Natural killer cell treated with Interleukin-12 subunit alpha and Interleukin-12 subunit beta and Interleukin-15 and Interleukin-18, amount 100 ng/mL, for 72 hours (primary cell): ENCODE data around the gene COA1. TPM values are rescaled to one million over a fixed set of nuclear protein-coding genes. Genes with fewer than 3 reads are reported as not detected.
A peak's percentile ranks its signal among the peaks of the same experiment; 100 is the strongest.
"Not testable (repeated sequence)": the region's sequence is repeated elsewhere in the genome, so short reads cannot be mapped to it uniquely, and the experiment has no call there.

Source experiments
- ATAC-seq, 2 donors: fragments of 150-1000 bp; cut with Tn5 transposase in 1 of 2; sonication (Bioruptor Pico), chemical (Tn5 transposase) in 1 of 2; 2 replicates each; pipeline ENCODE4 v1.10.0; 2021
- DNase-seq: peaks from one replicate; pipeline ENCODE4 v3.0.0; 2022; ENCODE audit warnings: low spot score
- H3K27ac Mint-ChIP-seq, 2 donors: 1 replicate in 1 of 2; 2 replicates in 1 of 2; pipeline ENCODE4 v1.8.0; 2022; ENCODE audit warnings: mixed read lengths in 2 of 2, mild to moderate bottlenecking in 1 of 2, moderate library complexity in 1 of 2
- H3K27me3 Mint-ChIP-seq, 2 donors: 1 replicate in 1 of 2; 2 replicates in 1 of 2; pipeline ENCODE4 v1.8.0; 2022; ENCODE audit warnings: mixed read lengths in 2 of 2
- H3K36me3 Mint-ChIP-seq: one replicate; pipeline ENCODE4 v1.8.0; 2022; ENCODE audit warnings: mixed read lengths
- H3K4me1 Mint-ChIP-seq, 2 donors: 1 replicate in 1 of 2; 2 replicates in 1 of 2; pipeline ENCODE4 v1.8.0; 2022; ENCODE audit warnings: low read depth in 2 of 2, mixed read lengths in 2 of 2, mild to moderate bottlenecking in 1 of 2
- H3K4me3 Mint-ChIP-seq: one replicate; pipeline ENCODE4 v1.8.0; 2022; ENCODE audit warnings: mixed read lengths
- H3K9me3 Mint-ChIP-seq: 2 replicates; pipeline ENCODE4 v1.8.0; 2022; ENCODE audit warnings: mixed read lengths
- total RNA-seq, 2 donors: library from RNA; stranded (reverse); gene quantifications; one replicate each; pipeline ENCODE4 v1.2.3, GENCODE V29; 2022

The COA1 gene
- total RNA-seq, 2 donors from 2014 or later, result 77.2 to 119 TPM

DNA sequence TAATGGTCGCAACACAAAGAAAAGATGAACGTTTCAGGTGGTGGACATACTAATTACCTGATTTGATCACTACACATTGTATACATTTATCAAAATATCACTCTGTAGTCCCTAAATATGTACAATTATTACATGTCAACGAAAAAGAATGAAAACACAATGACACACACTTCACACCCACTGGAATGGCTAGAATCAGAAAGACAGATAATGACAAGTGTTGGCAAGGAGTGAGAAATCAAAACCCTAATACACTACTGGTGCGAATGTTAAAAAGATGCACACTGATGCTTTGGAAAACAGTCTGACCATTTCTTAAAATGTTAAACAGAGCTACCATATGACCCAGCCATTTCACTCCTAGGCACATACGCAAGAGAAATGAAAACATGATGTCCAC lies 2.3 kb downstream of the COA1 start:
- Mint-ChIP-seq H3K4me1 (peaks cover 21 to 31% of the 10 kb centered on the region in 2 donors), H3K27ac (peak overlapping the region; percentile 21 to 39), H3K36me3 (peaks cover 13% of the 10 kb centered on the region), H3K9me3 (no peaks in the 10 kb centered on the region), H3K27me3 (no peaks in the 10 kb centered on the region), H3K4me3 (peak overlapping the region; percentile 67)
- no peak for ATAC-seq
- DNase-seq, result no peak

GRCh38 chr7:43726466-43726865 lies 2.9 kb downstream of the COA1 start:
- no peaks in the 10 kb centered on the region for H3K9me3 Mint-ChIP-seq
- DNase-seq, result no peak
- peaks cover 13% of the 10 kb centered on the region for H3K36me3 Mint-ChIP-seq
- no peak for ATAC-seq
- peaks cover 22 to 31% of the 10 kb centered on the region in 2 donors for H3K4me1 Mint-ChIP-seq
- H3K4me3 Mint-ChIP-seq, result peak overlapping the region; percentile 67
- H3K27me3 Mint-ChIP-seq, result no peaks in the 10 kb centered on the region
- no peak overlapping the region for H3K27ac Mint-ChIP-seq

GRCh38 chr7:43725251-43725650 lies 4.1 kb downstream of the COA1 start:
- Mint-ChIP-seq H3K9me3 (no peaks in the 10 kb centered on the region), H3K27ac (no peak overlapping the region), H3K4me1 (peaks cover 34 to 36% of the 10 kb centered on the region in 2 donors), H3K36me3 (peaks cover 13% of the 10 kb centered on the region), H3K27me3 (no peaks in the 10 kb centered on the region), H3K4me3 (no peak overlapping the region)
- DNase-seq (no peak), ATAC-seq (no peak)

- no peaks in the 10 kb centered on the region for H3K9me3 Mint-ChIP-seq
- H3K36me3 Mint-ChIP-seq, result peaks cover 7% of the 10 kb centered on the region
- no peak overlapping the region for H3K4me3 Mint-ChIP-seq
- H3K4me1 Mint-ChIP-seq, result peaks cover 39% of the 10 kb centered on the region in 2 donors
- no peak for DNase-seq
- H3K27me3 Mint-ChIP-seq, result no peaks in the 10 kb centered on the region
- peak overlapping the region in 1 of 2 donors; percentile 42 for H3K27ac Mint-ChIP-seq
- ATAC-seq, result no peak
Observed at GRCh38 chr7:43723007-43723341, 6.3 kb downstream of the COA1 start.

DNA sequence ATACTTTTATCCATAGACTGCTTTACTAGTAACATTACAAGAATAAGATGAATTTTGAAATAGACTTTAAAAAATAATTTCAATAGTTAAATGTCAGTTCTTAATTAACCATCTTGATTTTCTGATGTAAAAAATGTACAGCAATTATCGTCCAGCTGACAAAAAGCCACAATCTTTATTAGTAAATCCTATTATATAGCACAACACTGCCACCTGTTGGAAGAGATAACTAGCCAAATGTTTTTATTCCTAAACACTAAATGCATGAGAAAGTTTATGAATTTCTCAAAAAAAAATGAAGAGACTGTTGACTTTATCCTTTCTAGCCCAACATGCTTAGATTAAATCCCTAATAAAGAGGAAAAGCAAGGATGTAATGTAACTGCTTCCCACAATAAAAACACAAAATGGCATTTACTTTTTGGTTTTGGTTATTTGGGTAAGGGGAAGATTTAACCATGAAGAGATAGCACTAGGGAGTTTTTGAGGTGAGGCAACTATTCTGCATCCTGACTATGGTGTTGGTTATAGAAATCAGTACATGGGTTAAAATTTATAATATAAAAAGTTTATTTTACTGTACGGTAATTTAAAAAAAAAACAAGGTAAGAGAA lies 8.0 kb downstream of the COA1 start:
- no peak overlapping the region for H3K4me3 Mint-ChIP-seq
- DNase-seq (no peak), ATAC-seq (no peak)
- no peaks in the 10 kb centered on the region for H3K9me3 Mint-ChIP-seq
- H3K36me3 Mint-ChIP-seq, result peaks cover under 1% of the 10 kb centered on the region
- H3K4me1 Mint-ChIP-seq, result peaks cover 36% of the 10 kb centered on the region in 2 donors
- H3K27ac Mint-ChIP-seq, result peak overlapping the region in 1 of 2 donors; percentile 12
- H3K27me3 Mint-ChIP-seq, result no peaks in the 10 kb centered on the region

GRCh38 chr7:43716598-43716997 lies 12.7 kb downstream of the COA1 start:
- H3K36me3 Mint-ChIP-seq, result peaks cover 7% of the 10 kb centered on the region
- H3K4me3 Mint-ChIP-seq, result no peak overlapping the region
- peaks cover 34 to 48% of the 10 kb centered on the region in 2 donors for H3K4me1 Mint-ChIP-seq
- H3K27me3 Mint-ChIP-seq, result no peaks in the 10 kb centered on the region
- H3K9me3 Mint-ChIP-seq, result no peaks in the 10 kb centered on the region
- no peak overlapping the region for H3K27ac Mint-ChIP-seq
- DNase-seq (no peak), ATAC-seq (no peak)

DNA sequence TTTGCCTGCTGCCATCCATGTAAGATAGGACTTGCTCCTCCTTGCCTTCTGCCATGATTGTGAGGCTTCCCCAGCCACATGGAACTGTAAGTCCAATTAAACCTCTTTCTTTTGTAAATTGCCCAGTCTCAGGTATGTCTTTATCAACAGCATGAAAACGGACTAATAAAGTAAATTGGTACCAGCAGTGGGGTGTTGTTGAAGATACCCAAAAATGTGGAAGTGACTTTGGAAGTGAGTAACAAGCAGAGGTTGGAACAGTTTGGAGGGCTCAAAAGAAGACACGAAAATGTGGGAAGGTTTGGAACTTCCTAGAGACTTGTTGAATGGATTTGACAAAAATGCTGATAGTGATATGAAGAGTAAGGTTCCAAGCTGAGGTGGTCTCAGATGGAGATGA lies 13.4 kb downstream of the COA1 start:
- not testable (repeated sequence) for H3K27me3 Mint-ChIP-seq, H3K9me3 Mint-ChIP-seq, ATAC-seq, DNase-seq, H3K4me3 Mint-ChIP-seq, H3K36me3 Mint-ChIP-seq
- peaks cover 33 to 42% of the 10 kb centered on the region in 2 donors for H3K4me1 Mint-ChIP-seq
- peak overlapping the region in 1 of 2 donors; percentile 6 for H3K27ac Mint-ChIP-seq

DNA sequence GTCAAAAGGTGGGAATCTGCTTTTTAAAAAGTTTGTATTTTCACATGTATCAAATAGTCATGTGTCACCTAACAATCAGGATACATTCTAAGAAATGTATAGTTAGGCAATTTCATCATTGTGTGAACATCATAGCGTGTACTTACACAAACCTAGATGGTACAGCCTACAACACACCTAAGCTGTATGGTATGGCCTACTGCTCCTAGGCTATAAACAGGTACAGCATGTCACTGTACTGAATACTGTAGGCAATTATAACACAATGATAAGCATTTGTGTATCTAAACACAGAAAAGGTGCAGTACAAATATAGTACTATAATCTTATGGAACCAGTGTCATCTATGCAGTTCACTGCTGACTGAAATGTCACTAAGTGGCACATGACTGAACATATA lies 17.8 kb downstream of the COA1 start:
- ATAC-seq, result no peak
- Mint-ChIP-seq H3K27me3 (no peaks in the 10 kb centered on the region), H3K27ac (no peak overlapping the region), H3K36me3 (peaks cover 7% of the 10 kb centered on the region), H3K9me3 (no peaks in the 10 kb centered on the region), H3K4me3 (no peak overlapping the region), H3K4me1 (peaks cover 13 to 14% of the 10 kb centered on the region in 2 donors)
- DNase-seq, result no peak

DNA sequence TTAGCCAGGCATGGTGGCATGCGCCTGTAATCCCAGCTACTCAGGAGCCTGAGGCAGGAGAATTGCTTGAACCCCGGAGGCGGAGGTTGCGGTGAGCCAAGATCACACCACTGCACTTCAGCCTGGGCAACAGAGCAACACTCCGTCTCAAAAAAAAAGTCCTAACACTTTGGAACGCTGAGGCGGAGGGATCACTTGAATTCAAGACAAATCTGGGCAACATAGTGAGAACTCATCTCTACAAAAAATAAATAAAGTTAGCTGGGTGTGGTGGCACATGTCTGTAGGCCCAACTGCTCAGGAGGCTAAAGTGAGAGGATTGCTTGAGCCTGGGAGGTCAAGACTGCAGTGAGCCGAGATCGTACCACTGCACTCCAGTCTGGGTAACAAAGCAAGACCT lies 21.3 kb downstream of the COA1 start:
- not testable (repeated sequence) for H3K27ac Mint-ChIP-seq, H3K27me3 Mint-ChIP-seq, DNase-seq, ATAC-seq, H3K4me3 Mint-ChIP-seq, H3K9me3 Mint-ChIP-seq
- peaks cover 18 to 19% of the 10 kb centered on the region in 2 donors for H3K4me1 Mint-ChIP-seq
- H3K36me3 Mint-ChIP-seq, result peaks cover 13% of the 10 kb centered on the region

DNA sequence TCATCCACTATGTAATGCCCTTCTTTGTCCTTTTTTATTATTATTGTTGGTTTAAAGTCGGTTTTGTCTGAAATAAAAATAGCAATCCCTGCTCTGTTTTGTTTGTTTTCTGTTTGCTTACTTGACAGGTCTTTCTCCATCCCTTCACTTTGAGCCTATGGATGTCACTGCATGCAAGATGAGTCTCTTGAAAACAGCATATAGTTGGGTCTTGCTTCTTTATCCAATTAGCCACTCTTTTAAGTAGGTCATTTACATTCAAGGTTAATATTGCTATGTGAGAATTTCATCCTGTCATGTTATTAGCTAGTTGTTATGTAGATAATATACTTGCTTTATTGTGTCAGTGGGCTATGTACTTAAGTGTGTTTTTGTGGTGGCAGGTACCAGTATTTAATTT lies 25.8 kb downstream of the COA1 start:
- ATAC-seq (no peak), DNase-seq (no peak)
- Mint-ChIP-seq H3K9me3 (no peaks in the 10 kb centered on the region), H3K27me3 (no peaks in the 10 kb centered on the region), H3K4me1 (peaks cover 38% of the 10 kb centered on the region in 2 donors), H3K27ac (no peak overlapping the region), H3K4me3 (peak overlapping the region; percentile 35), H3K36me3 (peaks cover 13% of the 10 kb centered on the region)

DNA sequence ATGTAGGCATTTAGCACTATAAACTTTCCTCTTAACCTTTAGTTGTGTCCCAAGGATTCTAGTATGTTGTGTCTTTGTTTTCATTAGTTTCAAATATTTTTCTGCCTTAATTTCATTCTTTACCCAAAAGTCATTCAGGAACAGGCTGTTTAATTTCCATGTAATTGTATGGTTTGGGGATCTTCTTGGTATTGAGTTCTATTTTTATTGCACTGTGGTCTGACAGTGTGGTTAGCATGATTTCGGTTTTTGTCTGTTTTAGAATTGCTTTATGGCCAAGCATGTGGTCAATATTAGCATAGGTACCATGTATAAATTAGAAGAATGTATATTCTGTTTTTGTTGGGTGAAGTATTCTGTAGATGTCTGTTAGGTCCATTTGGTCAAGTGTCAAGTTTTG lies 26.3 kb downstream of the COA1 start:
- no peak for ATAC-seq
- Mint-ChIP-seq H3K4me3 (peak overlapping the region; percentile 35), H3K27me3 (no peaks in the 10 kb centered on the region), H3K9me3 (no peaks in the 10 kb centered on the region), H3K4me1 (peaks cover 38% of the 10 kb centered on the region in 2 donors), H3K27ac (peak overlapping the region in 1 of 2 donors; percentile 18), H3K36me3 (peaks cover 13% of the 10 kb centered on the region)
- no peak for DNase-seq

DNA sequence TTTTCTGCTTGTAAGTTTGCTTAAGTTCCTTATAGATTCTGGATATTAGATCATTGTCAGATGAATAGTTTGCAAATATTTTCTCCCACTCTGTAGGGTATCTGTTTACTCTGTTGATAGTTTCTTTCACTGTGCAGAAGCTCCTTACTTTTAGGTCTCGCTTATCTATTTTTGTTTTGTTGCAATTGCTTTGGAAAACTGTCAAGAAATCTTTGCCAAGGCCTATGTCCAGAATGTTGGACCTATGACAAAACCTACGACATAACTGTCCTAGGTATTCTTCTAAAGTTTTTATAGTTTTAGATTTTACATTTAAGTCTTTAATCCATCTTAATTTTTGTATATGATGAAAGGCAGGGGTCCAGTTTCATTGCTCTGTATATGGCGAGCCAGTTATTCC lies 27.4 kb downstream of the COA1 start:
- Mint-ChIP-seq H3K27me3 (no peaks in the 10 kb centered on the region), H3K36me3 (peaks cover 13% of the 10 kb centered on the region), H3K9me3 (no peaks in the 10 kb centered on the region), H3K4me1 (peaks cover 38% of the 10 kb centered on the region in 2 donors), H3K4me3 (no peak overlapping the region), H3K27ac (no peak overlapping the region)
- DNase-seq (no peak), ATAC-seq (no peak)

DNA sequence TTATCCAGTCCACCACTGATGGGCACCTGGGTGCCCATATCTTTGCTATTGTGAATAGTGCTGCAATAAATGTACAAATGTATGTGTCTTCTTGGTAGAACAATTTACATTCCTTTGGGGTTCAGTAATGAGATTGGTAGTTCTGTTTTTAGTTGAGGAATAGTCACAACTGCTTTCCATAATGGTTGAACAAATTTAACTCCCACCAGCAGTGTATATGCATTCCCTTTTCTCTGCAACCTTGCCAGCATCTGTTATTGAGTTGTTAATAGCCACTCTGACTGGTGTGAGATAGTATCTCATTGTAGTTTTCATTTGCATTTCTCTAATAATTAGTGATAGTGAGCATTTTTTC lies 27.8 kb downstream of the COA1 start:
- ATAC-seq (no peak), DNase-seq (no peak)
- H3K9me3 Mint-ChIP-seq, result no peaks in the 10 kb centered on the region
- no peaks in the 10 kb centered on the region for H3K27me3 Mint-ChIP-seq
- H3K4me1 Mint-ChIP-seq, result peaks cover 38% of the 10 kb centered on the region in 2 donors
- no peak overlapping the region for H3K27ac Mint-ChIP-seq
- no peak overlapping the region for H3K4me3 Mint-ChIP-seq
- peaks cover 13% of the 10 kb centered on the region for H3K36me3 Mint-ChIP-seq

DNA sequence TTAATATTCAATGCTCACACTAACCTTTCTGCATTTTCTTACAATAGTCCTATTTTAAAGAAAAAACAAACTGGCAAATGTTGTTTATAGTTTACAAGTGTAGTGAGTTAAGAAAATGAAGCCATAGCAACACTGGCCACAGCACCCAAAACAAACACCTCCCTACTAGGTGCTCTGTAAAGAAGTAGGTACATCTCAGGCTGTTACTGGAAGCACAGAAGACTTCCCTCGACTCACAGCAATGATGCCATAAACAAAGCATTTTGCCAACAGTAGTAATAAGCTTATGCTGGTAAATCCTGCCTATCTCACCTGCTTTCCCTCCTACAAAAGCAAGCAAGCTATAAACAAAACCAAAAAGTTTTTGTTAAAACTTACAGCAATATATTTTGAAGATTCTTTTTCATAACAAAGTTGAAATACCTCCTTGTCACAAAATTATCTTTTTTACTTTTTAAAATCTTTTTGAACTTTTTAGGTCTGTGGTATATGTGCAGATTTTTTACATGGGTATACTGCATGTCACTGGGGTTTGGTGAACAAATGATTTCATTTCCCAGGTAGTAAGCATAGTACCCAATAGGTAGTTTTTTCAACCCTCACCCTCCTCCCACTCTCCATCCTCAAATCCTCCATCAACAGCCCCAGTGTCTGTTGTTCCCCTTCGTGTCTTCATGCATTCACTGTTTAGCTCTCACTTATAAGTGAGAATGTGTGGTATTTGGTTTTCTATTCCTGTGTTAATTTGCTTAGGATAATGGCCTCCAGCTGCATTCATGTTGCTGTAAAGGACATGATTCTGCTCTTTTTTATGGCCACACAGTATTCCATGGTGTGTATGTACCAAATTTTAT lies 28.4 kb downstream of the COA1 start:
- Mint-ChIP-seq H3K4me1 (peaks cover 38% of the 10 kb centered on the region in 2 donors), H3K9me3 (no peaks in the 10 kb centered on the region), H3K4me3 (no peak overlapping the region), H3K27me3 (no peaks in the 10 kb centered on the region), H3K27ac (no peak overlapping the region), H3K36me3 (peaks cover 13% of the 10 kb centered on the region)
- ATAC-seq (no peak), DNase-seq (no peak)
